HG03378 (cell line): ENCODE data around the gene HOXD8.

Source experiments
- ATAC-seq: cut with Tn5 transposase; IDR thresholded peaks from one replicate; pipeline ENCODE4 v1.9.1; 2021; ENCODE audit warnings: mild to moderate bottlenecking, moderate library complexity; ENCODE audit not compliant: unreplicated experiment

Gene HOXD8

GRCh38 chr2:176128172-176128981 is 1.1 kb upstream of the HOXD8 start:
- no peak for ATAC-seq

GRCh38 chr2:176129813-176130146 is 275 bp downstream of the HOXD8 start:
- no peak for ATAC-seq

GRCh38 chr2:176130147-176130956 is 847 bp downstream of the HOXD8 start:
- no peak for ATAC-seq

- ATAC-seq = no peak
Observed at GRCh38 chr2:176130957-176131847, 1.7 kb downstream of the HOXD8 start.

GRCh38 chr2:176131848-176132158 is 2.3 kb downstream of the HOXD8 start:
- ATAC-seq = no peak

- ATAC-seq = no peak
Observed at GRCh38 chr2:176132205-176133171, 3.0 kb downstream of the HOXD8 start.

- no peak for ATAC-seq
Observed at GRCh38 chr2:176133389-176133788, 3.9 kb downstream of the HOXD8 start.

GRCh38 chr2:176134035-176134434 is 4.5 kb downstream of the HOXD8 start:
- no peak for ATAC-seq

- ATAC-seq = no peak
Observed at GRCh38 chr2:176135035-176135440, 5.5 kb downstream of the HOXD8 start.

GRCh38 chr2:176136374-176137251 is 7.1 kb downstream of the HOXD8 start:
- no peak for ATAC-seq

- ATAC-seq = no peak
Observed at GRCh38 chr2:176137252-176137580, 7.7 kb downstream of the HOXD8 start.

- ATAC-seq = no peak
Observed at GRCh38 chr2:176137906-176138305, 8.4 kb downstream of the HOXD8 start.

GRCh38 chr2:176138526-176138922 is 9.0 kb downstream of the HOXD8 start:
- ATAC-seq = no peak

GRCh38 chr2:176138923-176139660 is 9.6 kb downstream of the HOXD8 start:
- no peak for ATAC-seq

- no peak for ATAC-seq
Observed at GRCh38 chr2:176139661-176140512, 10.4 kb downstream of the HOXD8 start.

GRCh38 chr2:176140513-176141317 is 11.2 kb downstream of the HOXD8 start:
- ATAC-seq = peak; percentile 79

- ATAC-seq = no peak
Observed at GRCh38 chr2:176142281-176142680, 12.8 kb downstream of the HOXD8 start.
